HCT116 (cell line): ENCODE measurements around the gene CEACAM19. TPM values are rescaled to one million over a fixed set of nuclear protein-coding genes. Genes with fewer than 3 reads are reported as not detected.

Experiments used
- ATAC-seq: fragments of 200-7000 bp; cut with Tn5 transposase; 2 replicates; pipeline ENCODE4 v1.9.1; 2020; ENCODE audit warnings: mild to moderate bottlenecking, moderate library complexity
- BruUV-seq: library from RNA; stranded (reverse); fragments of 400-500 nt; replicated peaks from 2 replicates; lab custom pipeline; 2021; lab: Mats Ljungman, UMichigan
- CTCF ChIA-PET: fragments of 300-600 bp; sonication (Branson Sonifier 250); formaldehyde crosslinking; loops from one replicate; lab custom pipeline; 2021; ENCODE audit warnings: antibody characterized with exemption; lab: Charles Lee
- POLR2A ChIA-PET: fragments of 300-600, 350-600 bp; sonication (Branson Sonifier 250); formaldehyde crosslinking; loops from one replicate; lab custom pipeline; 2021; ENCODE audit warnings: antibody characterized with exemption; lab: Charles Lee
- RAD21 ChIA-PET, 2 experiments: fragments of 300-600 bp; sonication (Branson Sonifier 250); formaldehyde crosslinking; loops; one replicate each; lab custom pipeline; 2023; ENCODE audit warnings: low total read pairs in 2 of 2; ENCODE audit not compliant: uncharacterized antibody in 2 of 2, unreplicated experiment in 2 of 2, low non-redundant PET in 1 of 2; lab: Charles Lee
- DNase-seq: peaks from one replicate; pipeline ENCODE4 v3.0.0-alpha.2; 2010; ENCODE audit warnings: low read depth, low spot score
- H2AFZ ChIP-seq: fragments of 200-600 bp; shearing (Covaris generic), sonication (generic); 2 replicates; pipeline ENCODE4 v1.6.1; 2017; ENCODE audit warnings: low read depth, mixed run types, mixed read lengths, antibody characterized with exemption, low read length; ENCODE audit not compliant: poor library complexity, severe bottlenecking
- H3K27ac ChIP-seq: 2 replicates; pipeline ENCODE4 v1.5.1; 2012; ENCODE audit warnings: low read depth, low read length
- H3K27me3 ChIP-seq: fragments of 200-600 bp; sonication (generic); 2 replicates; pipeline ENCODE4 v1.6.1; 2016; ENCODE audit warnings: mixed run types, low read length, mixed read lengths; ENCODE audit not compliant: insufficient read depth
- H3K36me3 ChIP-seq, 2 experiments: fragments of 200-500 bp in 1 of 2; fragments of 200-600 bp in 1 of 2; sonication (Bioruptor generic) in 1 of 2; sonication (generic) in 1 of 2; 2 replicates each; pipeline versions ENCODE4 v1.5.1 to v1.6.1; 2014 to 2016; ENCODE audit warnings: low read length in 2 of 2, inconsistent platforms in 1 of 2, mixed read lengths in 1 of 2, mixed run types in 1 of 2; ENCODE audit not compliant: insufficient read depth in 2 of 2, control insufficient read depth in 1 of 2
- H3K4me1 ChIP-seq, 2 experiments: fragments of 200-600 bp in 1 of 2; sonication (generic) in 1 of 2; 2 replicates each; pipeline versions ENCODE4 v1.5.1 to v1.6.1; 2012 to 2017; ENCODE audit warnings: low read length in 2 of 2, inconsistent platforms in 1 of 2, mild to moderate bottlenecking in 1 of 2, mixed read lengths in 1 of 2, mixed run types in 1 of 2, moderate library complexity in 1 of 2; ENCODE audit not compliant: insufficient read depth in 2 of 2, control insufficient read depth in 1 of 2
- H3K4me2 ChIP-seq: fragments of 200-600 bp; sonication (generic); 2 replicates; pipeline ENCODE4 v1.6.1; 2017; ENCODE audit warnings: mixed run types, low read length, mixed read lengths
- H3K4me3 ChIP-seq, 2 experiments: fragments of 200-600 bp in 1 of 2; sonication (generic) in 1 of 2; replicated peaks in 1 of 2; 2 replicates each; pipeline ENCODE4 v1.5.1; 2011 to 2016; ENCODE audit warnings: low read length in 2 of 2, control low read depth in 1 of 2, low read depth in 1 of 2, mild to moderate bottlenecking in 1 of 2, mixed read lengths in 1 of 2, mixed run types in 1 of 2
- H3K79me2 ChIP-seq: fragments of 200-600 bp; sonication (generic); 2 replicates; pipeline ENCODE4 v1.6.1; 2017; ENCODE audit warnings: mild to moderate bottlenecking, mixed run types, low read length, moderate library complexity, mixed read lengths; ENCODE audit not compliant: insufficient read depth
- H3K9ac ChIP-seq: fragments of 200-600 bp; sonication (generic); 2 replicates; pipeline ENCODE4 v1.6.1; 2016; ENCODE audit warnings: low read length, mixed read lengths
- H3K9me2 ChIP-seq: fragments of 200-600 bp; sonication (generic), shearing (Covaris generic); 2 replicates; pipeline ENCODE4 v1.6.1; 2017; ENCODE audit warnings: mixed run types, mild to moderate bottlenecking, moderate library complexity; ENCODE audit not compliant: insufficient read depth
- H3K9me3 ChIP-seq, 2 experiments: fragments of 200-500 bp in 1 of 2; fragments of 200-600 bp in 1 of 2; sonication (Bioruptor generic) in 1 of 2; sonication (generic) in 1 of 2; 2 replicates each; pipeline ENCODE4 v1.6.1; 2014 to 2017; ENCODE audit warnings: low read length in 2 of 2, mixed read lengths in 2 of 2, inconsistent platforms in 1 of 2, low read depth in 1 of 2, mild to moderate bottlenecking in 1 of 2, mixed run types in 1 of 2, moderate library complexity in 1 of 2; ENCODE audit not compliant: control insufficient read depth in 1 of 2, insufficient read depth in 1 of 2
- H4K20me1 ChIP-seq: fragments of 200-600 bp; sonication (generic), shearing (Covaris generic); 2 replicates; pipeline ENCODE4 v1.6.1; 2017; ENCODE audit warnings: mixed run types, mild to moderate bottlenecking, moderate library complexity; ENCODE audit not compliant: insufficient read depth
- CBX3 ChIP-seq: IDR thresholded peaks from 2 replicates; pipeline ENCODE4 v1.6.1; 2012; ENCODE audit warnings: low read depth
- CEBPB ChIP-seq: IDR thresholded peaks from 2 replicates; pipeline ENCODE4 v1.6.1; 2012; ENCODE audit warnings: low read depth
- EGR1 ChIP-seq: IDR thresholded peaks from 2 replicates; pipeline ENCODE4 v1.6.1; 2012; ENCODE audit warnings: low read depth
- ELF1 ChIP-seq: IDR thresholded peaks from 2 replicates; pipeline ENCODE4 v1.6.1; 2012; ENCODE audit warnings: low read depth, borderline replicate concordance
- EZH2phosphoT487 ChIP-seq: fragments of 200-600 bp; IDR thresholded peaks from 2 replicates; pipeline ENCODE4 v1.6.1; 2018; ENCODE audit warnings: antibody characterized with exemption, borderline replicate concordance
- POLR2A ChIP-seq: IDR thresholded peaks from 2 replicates; pipeline ENCODE4 v1.7.0; 2011; ENCODE audit warnings: borderline replicate concordance; ENCODE audit not compliant: insufficient read depth, insufficient read length; ENCODE audit errors: extremely low read depth
- POLR2AphosphoS5 ChIP-seq: IDR thresholded peaks from 2 replicates; pipeline ENCODE4 v1.6.1; 2011; ENCODE audit warnings: mild to moderate bottlenecking, low read depth, low read length, moderate library complexity
- SIN3A ChIP-seq: IDR thresholded peaks from 2 replicates; pipeline ENCODE4 v1.6.1; 2012; ENCODE audit warnings: low read depth
- SRF ChIP-seq: IDR thresholded peaks from 2 replicates; pipeline ENCODE4 v1.6.1; 2012; ENCODE audit warnings: low read depth
- YY1 ChIP-seq: IDR thresholded peaks from 2 replicates; pipeline ENCODE4 v1.6.1; 2011; ENCODE audit warnings: low read length, low read depth, moderate library complexity, mild to moderate bottlenecking; ENCODE audit not compliant: insufficient replicate concordance; ENCODE audit errors: extremely low read depth
- ZFX ChIP-seq: fragments of 450-650 bp; IDR thresholded peaks from 2 replicates; pipeline ENCODE4 v1.6.1; 2017
- ZNF274 ChIP-seq: fragments of 200-500 bp; sonication (Bioruptor generic); IDR thresholded peaks from 2 replicates; pipeline ENCODE4 v1.6.1; 2014; ENCODE audit warnings: mild to moderate bottlenecking, low read depth, low read length, inconsistent platforms
- intact Hi-C: fragments of 100-400 bp; cut with micrococcal nuclease; formaldehyde crosslinking; loops from 2 replicates; pipeline ENCODE4 v1.10.0; 2022
- total RNA-seq: library from RNA; stranded (reverse); gene quantifications from one replicate; pipeline ENCODE4 v1.2.1, GENCODE V29; 2021; ENCODE audit not compliant: unreplicated experiment

Gene CEACAM19
- total RNA-seq, 1 experiment from 2014 or later, result 4.0 TPM

DNA sequence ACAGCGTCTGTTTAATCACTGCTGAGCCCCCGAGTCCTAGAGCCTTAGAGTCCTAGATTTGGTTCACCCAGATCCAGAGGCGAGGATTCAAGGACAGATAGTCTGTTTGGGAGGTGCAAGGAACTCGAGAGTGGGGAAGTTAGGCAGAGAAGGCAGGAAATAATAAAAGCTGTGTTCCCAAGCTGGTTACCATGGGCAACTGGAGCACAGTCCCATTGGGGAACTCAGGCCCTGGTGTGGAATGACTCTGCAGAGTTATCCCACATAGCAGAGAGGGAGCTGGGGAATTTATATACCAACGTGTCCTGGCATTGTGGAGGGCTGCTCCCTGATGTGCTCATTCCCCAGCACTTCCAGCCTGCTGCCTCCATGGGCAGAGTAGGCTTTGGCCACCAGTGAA, 48.2 kb upstream of the CEACAM19 start (continued):
- no peak for TF ChIP-seq ELF1
- no peak for TF ChIP-seq POLR2AphosphoS5
- no peak for TF ChIP-seq SIN3A
- no peak for TF ChIP-seq ZFX
- TF ChIP-seq CBX3, result no peak
- no peak for TF ChIP-seq CEBPB
- no peak for TF ChIP-seq SRF

DNA sequence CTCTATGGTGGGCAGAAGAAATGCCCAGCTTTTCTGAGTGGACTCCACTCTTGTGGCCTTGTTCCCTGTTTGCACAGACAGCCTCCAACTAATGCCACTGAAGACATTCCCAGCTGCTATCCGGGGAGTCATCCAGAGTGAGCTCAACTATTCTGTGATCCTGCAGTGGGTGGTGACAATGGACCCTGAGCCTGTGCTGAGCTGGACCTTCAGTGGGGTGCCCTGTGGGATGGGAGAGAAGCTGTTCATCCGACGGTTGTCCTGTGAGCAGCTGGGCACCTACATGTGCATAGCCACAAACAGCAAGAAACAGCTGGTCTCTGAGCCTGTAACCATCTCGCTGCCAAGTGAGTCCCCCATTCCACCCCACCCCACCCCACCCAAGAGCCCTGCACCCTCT, 47.7 kb upstream of the CEACAM19 start:
- ChIA-PET POLR2A (interaction anchor here (1.0 kb wide), 1 partner anchor 20 kb away, joined by 3 read pairs; the partner anchor contains the start of gene PVR), RAD21 (no interaction called here), CTCF (no interaction called here)
- Histone ChIP-seq H3K36me3 (0 out of 4 replicates have a peak, but pooled peaks cover 0 to 8% of the 10 kb centered on the region in 2 experiments), H3K79me2 (no peaks in the 10 kb centered on the region), H3K4me2 (no peak overlapping the region), H4K20me1 (no peaks in the 10 kb centered on the region), H3K9ac (no peak overlapping the region), H3K27ac (no peak overlapping the region), H3K9me3 (peaks cover 0 to 7% of the 10 kb centered on the region in 2 experiments; a peak in 1 of 4 replicates), H3K4me1 (peaks cover 13 to 29% of the 10 kb centered on the region in 2 experiments), H3K27me3 (no peaks in the 10 kb centered on the region), H3K9me2 (no peaks in the 10 kb centered on the region), H2AFZ (no peak overlapping the region), H3K4me3 (no peak overlapping the region)
- no peak for TF ChIP-seq YY1
- TF ChIP-seq EGR1, result no peak
- TF ChIP-seq POLR2A, result no peak
- DNase-seq (no peak), ATAC-seq (no peak)
- BruUV-seq, result no TSS peak
- intact Hi-C loops, result no loop called here

DNA sequence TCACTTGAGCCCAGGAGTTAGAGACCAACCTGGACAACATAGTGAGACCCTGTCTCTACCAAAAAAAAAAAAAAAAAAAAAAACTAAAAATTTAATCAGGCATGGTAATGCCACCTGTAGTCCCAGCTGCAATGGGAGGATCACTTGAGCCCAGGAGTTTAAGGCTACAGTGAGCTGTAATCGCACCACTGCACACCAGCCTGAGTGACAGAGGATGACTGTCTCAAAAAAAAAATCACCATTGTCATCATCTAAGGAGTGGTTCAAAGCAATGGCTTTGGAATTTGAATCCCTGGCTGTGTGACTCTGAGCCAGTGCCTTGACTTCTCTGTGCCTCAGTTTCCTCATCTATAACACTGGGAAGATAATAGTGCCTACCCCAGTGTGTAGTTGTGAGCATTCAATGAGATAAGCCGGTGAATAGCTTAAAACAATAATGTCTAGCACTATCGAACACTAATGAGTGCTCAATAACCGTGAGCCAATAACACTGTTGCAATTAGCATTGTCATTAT, 46.4 kb upstream of the CEACAM19 start:
- H2AFZ ChIP-seq, result no peak overlapping the region
- no peaks in the 10 kb centered on the region for H3K27me3 ChIP-seq
- ATAC-seq (no peak), DNase-seq (no peak)
- H3K36me3 ChIP-seq, result 0 out of 4 replicates have a peak, but pooled peaks cover 0 to 8% of the 10 kb centered on the region in 2 experiments
- POLR2A ChIA-PET, result no interaction called here
- H3K9me3 ChIP-seq, result peaks cover 0 to 7% of the 10 kb centered on the region in 2 experiments; a peak in 1 of 4 replicates
- no peaks in the 10 kb centered on the region for H3K9me2 ChIP-seq
- BruUV-seq, result no TSS peak
- TF ChIP-seq ZFX (no peak), EZH2phosphoT487 (no peak), CBX3 (no peak), ZNF274 (no peak)
- H3K4me1 ChIP-seq, result peaks cover 13 to 29% of the 10 kb centered on the region in 2 experiments
- CTCF ChIA-PET, result no interaction called here
- H3K4me3 ChIP-seq, result no peak overlapping the region
- peak overlapping the region; percentile 63 for H3K4me2 ChIP-seq
- intact Hi-C loops, result no loop called here
- RAD21 ChIA-PET, result no interaction called here
- no peak overlapping the region for H3K27ac ChIP-seq
- no peaks in the 10 kb centered on the region for H3K79me2 ChIP-seq
- H3K9ac ChIP-seq, result no peak overlapping the region
- H4K20me1 ChIP-seq, result no peaks in the 10 kb centered on the region
